IPS-18c (cell line): ENCODE measurements around the gene SRRM2.
"Not testable (repeated sequence)": the region's sequence is repeated elsewhere in the genome, so short reads cannot be mapped to it uniquely, and the experiment has no call there.

ENCODE experiments used
- H3K4me3 ChIP-seq: 2 replicates; pipeline ENCODE4 v1.7.0; 2013; ENCODE audit warnings: low read depth, mild to moderate bottlenecking, low read length, moderate library complexity; ENCODE audit not compliant: insufficient read depth
- H3K9me3 ChIP-seq: one replicate; pipeline ENCODE4 v1.6.1; 2013; ENCODE audit warnings: mild to moderate bottlenecking, low read length, moderate library complexity; ENCODE audit not compliant: control insufficient read depth, insufficient read depth

Gene SRRM2

DNA sequence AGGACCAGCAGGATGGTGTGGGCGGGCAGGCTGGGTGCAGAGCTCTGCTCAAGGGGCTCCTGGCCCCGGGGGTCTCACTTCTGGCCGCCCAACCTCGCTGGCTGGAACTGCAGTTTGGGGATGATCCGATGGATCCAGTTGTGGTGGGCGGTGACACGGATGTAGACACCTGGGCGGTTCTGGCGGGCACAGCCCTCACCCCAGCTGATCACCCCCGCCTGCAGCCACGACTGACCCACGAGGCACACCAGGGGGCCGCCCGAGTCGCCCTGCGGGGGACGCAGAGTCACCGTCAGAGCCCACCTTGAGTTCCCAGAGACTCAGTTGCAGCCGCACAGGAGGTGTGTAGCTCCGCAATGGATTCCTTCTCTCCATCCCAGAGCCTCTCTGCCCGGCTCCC is 39.9 kb upstream of the SRRM2 start:
- Histone ChIP-seq H3K4me3 (no peak overlapping the region), H3K9me3 (no peaks in the 10 kb centered on the region)

DNA sequence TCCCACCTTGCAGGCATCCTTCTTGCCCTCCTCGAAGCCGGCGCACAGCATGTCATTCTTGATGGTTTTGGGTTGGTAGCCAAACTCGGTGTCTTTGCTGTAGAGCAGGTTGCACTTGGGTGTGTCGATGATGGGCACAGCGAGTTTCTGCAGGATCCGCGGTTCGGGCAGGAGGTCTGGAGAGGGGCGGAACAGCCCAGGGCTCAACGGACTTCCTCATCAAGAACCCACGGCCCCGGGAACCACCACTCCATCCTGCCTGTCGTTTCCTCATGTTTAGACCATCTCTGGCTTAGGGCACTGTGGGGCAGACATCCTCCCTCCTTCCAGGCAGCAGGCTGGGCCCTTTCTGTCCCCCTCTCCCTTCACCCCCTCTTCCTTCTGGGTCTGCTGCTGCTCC is 38.9 kb upstream of the SRRM2 start:
- Histone ChIP-seq H3K9me3 (no peaks in the 10 kb centered on the region), H3K4me3 (no peak overlapping the region)

DNA sequence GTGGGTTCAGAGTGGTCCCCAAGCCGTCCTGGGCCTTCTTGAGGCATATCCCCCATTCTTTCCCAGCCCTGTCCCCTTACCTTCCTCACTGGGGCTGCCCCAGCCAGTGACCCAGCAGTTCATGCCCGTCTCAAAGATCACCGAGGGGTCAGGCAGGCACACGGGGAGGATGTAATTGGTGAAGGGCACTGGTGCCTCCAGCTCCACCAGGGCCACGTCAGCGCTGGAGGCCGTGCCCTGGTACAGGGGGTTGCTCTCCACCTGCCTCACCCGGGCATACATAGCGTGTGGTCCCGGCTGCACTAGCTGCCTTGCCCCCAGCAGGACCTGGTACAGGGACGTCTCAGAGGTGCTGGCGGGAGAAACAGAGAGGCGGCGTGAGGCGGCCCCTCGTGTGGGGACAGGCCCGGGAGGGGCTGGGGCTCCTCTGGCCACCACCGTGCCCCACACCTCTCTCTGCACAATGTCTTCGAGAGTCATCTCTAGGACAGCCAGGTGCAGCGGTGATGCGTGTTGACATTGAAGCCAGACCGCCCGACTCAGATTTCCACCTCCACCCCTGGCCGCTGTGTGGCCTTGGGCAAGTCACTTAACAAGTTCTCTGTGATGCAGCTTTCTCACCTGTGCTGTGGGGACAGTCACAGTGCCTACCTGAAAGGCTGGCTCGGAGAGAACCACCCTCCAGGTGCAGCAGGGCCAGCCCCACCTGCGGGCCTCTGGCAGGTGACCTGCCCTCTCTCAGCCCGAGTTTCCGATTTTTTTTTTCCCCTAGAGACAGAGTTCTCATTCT is 38.3 kb upstream of the SRRM2 start:
- Histone ChIP-seq H3K4me3 (no peak overlapping the region), H3K9me3 (no peaks in the 10 kb centered on the region)

DNA sequence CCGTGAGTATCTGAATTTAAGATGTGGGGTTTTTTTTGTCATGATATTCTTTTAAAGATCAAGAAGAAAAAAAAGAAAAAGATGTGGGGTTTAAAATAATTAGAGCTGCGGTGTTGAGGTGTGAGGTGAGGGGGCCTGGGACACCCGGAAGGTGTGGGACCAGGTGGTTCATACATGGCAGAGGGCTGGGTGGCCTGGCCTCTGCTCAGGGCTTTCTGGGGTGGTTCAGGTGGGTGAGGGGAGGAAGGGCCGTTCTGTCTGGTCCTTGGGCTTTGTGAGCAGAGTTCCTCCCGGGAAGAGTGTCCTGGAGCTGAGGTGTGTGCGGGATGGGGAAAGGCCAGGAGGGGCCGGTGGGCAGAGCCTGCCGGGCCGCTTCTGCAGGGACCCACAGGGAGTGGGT is 37.4 kb upstream of the SRRM2 start:
- H3K9me3 ChIP-seq, result no peaks in the 10 kb centered on the region
- H3K4me3 ChIP-seq, result no peak overlapping the region

DNA sequence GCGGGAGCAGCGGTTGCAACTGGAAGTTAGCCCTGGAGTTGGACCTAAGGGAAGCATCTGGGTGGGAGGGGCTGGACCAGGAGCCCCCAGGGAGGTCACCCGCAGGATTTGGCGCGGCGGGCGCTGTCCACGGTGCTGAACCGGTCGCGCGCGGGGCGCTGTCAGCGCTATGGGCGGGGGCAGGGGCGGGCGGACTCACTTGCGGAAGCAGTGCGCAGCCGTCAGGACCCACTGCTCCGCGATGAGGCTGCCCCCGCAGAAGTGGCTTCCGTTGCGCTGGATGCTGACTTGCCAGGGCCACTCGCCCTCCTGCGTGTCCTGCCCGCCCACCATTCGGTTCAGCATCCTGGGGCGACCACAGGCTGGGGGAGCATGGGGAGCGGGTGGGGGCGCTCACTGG is 36.9 kb upstream of the SRRM2 start:
- Histone ChIP-seq H3K4me3 (peak overlapping the region; percentile 21; the same call in 1 of the 2 replicates), H3K9me3 (no peaks in the 10 kb centered on the region)

DNA sequence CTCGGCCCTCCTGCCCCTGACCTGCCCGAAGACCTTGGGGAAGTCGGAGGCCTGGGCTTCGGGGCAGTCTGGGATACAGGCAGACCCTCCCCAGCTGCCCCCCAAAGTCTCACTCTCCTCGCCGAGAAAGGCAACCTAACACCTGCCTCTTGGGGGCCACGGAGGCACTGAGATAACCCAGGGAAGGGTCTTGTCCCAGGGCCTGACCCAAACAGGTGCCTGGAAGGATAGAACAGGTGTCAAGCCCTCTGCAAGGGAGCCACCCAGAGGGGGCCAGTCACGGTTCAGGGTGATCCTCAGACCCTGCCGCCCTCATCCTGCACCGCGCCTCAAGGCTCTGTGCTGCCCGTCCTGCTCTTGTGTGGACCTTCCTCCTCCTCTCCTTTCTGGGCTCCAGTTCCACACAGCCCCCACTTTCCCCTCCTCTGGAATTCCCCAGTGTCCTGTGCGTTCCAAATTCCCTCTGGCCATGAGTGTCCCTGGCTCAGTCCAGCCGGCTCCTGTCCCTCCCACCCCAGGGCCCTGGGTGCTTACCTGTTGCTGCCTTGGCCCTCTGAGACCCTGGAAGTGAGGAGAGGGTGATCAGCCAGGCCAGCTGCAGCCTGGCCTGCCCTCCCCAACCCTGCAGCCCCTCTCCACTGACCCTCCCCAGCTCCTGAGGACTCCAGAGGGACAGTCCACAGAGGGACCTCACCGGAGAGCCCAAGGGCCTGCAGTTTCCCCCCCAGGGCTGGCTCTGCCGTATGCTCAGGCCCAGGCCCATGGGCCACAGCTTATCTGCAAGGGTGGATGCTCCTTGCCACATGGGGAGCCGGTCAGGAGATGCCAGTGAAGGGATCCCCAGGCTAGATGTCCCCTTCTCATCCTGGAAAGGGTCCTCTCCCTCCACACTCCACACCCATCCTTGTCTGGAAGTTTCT is 36.2 kb upstream of the SRRM2 start:
- peak overlapping the region; percentile 21; the same call in 1 of the 2 replicates for H3K4me3 ChIP-seq

DNA sequence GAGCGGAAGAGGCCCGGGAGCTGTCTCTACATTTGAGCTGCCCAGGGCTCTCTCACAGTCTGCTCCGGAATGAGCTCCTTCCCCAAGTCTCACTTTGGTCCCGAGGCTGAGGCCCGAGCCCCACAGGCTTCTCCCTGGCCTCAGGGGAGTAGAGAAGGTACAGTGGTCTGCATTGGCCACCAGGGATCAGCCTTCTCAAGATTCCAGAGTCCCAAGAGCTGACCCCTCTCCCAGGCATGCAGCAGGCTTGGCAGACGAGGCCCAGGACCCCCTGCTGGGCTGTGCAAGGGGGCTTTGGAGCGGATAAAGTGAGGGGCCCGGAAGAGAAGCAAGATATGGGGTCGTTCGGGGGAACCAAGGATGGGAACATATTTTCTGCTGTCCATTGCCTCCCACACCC is 35.5 kb upstream of the SRRM2 start:
- H3K4me3 ChIP-seq, result no peak overlapping the region
- no peaks in the 10 kb centered on the region for H3K9me3 ChIP-seq

More for the DNA sequence above, 36.2 kb upstream of the SRRM2 start:
- no peaks in the 10 kb centered on the region for H3K9me3 ChIP-seq

DNA sequence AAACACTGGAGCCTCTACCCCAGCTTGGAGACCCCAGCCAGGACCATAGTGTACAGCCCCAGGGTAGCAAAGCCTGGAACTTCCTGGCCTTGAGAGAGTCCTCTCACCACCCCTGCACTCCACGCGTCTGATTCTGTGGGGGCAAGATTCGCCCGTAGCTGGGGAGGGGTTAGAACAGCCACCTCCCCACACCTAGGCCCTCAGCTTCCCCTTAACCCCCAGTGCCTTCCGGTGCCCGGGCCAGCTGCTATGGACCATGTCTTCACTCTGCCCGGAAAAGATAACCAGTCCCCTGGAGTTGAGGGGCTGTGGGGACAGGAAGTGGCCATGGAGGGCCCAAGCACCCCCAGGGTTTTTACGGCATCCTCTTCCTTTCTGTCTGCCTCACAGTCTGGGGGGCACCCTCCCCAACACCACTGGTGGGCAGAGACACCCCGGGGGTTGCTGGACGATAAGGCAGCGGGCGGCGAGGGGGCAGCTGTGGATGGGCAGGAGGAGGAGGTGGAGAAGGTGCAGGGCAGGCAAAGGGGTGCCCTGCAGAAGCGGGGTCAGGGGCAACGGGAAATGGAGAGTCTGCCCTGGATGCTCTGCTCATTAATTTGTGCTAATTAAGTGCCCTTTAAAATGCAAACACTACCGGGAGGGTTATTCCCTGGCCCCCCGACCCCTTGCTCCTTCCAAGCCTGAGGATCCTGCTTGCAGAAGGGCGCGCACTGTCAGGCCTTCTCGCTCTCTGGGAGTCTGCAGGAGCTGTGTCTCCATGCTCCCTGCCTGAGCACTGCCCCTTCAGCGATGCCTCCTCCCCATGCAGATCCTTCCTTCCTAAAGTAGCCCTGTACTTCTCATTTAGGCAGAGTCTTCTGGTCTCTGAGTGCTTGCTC is 34.8 kb upstream of the SRRM2 start:
- no peaks in the 10 kb centered on the region for H3K9me3 ChIP-seq
- H3K4me3 ChIP-seq, result no peak overlapping the region

DNA sequence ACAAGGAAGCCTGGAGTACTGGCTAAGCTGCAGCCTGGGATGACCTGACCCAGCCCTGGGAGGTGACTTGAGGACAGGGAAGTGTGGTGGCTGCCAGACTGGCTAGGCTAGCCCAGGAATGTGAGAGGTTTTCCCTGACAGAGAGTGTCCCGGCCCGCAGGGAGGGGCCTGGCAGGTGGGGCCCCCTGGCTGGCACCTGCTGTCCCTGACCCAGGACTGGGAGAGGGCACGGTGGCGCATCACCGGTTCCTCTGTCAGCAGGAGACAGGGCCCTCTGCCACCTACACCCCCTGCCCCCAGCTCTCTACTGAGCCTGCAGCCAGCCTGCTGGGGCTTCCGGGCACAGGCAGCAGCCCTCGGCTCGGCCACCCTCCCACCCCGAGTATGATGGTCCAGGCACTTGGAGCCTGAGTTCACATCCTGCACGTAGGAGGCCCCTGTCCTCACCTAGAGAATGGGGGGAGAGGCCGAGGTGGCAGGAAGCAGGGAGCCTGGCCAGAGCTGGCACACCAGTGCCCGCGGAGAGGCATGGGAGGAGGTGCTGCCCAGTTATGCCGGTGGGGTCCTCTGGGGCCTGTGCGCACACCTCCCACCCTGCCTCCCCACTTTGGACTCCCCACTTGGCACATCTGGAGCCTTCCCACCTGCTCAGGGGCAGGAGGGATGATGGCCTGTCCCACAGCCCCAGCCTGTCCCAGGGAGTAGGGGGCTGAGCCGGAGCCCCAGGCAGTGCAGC is 32.9 kb upstream of the SRRM2 start:
- Histone ChIP-seq H3K9me3 (no peaks in the 10 kb centered on the region), H3K4me3 (no peak overlapping the region)

DNA sequence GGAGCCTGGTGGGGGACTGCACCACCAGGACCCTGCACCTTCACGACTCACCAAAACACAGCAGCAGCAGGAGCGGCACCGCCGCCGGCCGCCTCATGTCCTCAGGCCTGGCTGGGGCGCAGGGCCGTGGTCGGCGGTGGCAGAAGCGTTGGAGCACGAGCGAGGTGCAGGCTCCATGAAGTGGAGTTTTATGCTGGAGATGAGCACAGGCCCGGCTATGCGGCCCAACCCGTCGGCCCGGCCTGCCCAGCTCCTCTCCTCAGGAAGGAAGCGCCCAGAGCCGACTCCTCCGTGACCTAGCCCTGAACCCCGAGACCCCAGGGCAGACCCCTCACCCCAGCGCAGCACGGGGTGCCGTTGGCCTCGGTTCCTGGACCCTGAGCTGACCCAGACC is 32.4 kb upstream of the SRRM2 start, which contains the start of gene PRSS27:
PRSS27 (minus strand) TSS at position 161 of the 394 bp plus-strand sequence; CDS start at position 97, 64 bp downstream.
- no peaks in the 10 kb centered on the region for H3K9me3 ChIP-seq
- H3K4me3 ChIP-seq, result peak within 1 kb of the TSS; percentile 66

DNA sequence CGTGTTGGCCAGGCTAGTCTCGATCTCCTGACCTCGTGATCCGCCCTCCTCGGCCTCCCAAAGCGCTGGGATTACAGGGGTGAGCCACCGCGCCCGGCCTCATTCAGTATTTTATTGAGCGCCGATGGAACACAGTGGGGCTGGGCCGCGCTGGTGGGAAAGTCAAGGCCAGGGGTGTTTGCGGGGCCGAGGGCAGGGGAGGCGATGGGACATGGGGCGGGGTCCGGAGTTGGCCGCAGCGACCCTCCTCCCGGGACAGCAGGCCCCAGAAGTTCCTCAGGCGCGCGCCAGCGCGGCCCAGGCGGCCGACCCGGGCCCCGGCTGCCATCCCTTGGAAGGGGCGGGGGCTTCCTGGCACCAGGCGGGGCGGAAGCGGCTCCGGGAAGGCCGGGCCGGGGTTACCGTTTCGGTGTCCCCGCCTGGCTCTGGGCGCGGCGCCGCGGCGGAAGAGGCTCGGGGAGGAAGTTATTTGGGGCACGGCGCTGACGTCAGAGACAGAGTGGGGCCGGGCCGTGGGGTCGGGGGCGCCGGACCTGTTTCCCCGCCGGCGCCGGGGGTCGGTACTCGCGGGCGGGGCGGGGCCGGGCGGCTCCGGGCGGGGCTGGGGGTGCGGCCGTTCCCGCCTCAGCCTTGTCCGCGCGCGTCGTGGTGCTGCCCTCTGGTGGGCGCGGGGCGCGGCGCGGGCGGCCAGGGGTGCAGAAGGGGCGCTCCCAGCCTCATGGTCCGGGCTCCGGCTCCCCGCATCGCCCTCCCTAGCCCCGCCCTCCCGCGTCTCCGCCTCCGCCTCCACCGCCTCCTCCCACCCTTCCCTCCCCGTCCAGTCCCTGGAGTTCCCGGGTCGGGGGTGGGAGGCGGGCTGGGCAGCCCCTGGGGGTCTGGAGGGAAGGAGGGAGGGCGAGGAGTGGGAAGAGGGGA is 31.5 kb upstream of the SRRM2 start:
- H3K4me3 ChIP-seq, result peak overlapping the region; percentile 66
- no peaks in the 10 kb centered on the region for H3K9me3 ChIP-seq

DNA sequence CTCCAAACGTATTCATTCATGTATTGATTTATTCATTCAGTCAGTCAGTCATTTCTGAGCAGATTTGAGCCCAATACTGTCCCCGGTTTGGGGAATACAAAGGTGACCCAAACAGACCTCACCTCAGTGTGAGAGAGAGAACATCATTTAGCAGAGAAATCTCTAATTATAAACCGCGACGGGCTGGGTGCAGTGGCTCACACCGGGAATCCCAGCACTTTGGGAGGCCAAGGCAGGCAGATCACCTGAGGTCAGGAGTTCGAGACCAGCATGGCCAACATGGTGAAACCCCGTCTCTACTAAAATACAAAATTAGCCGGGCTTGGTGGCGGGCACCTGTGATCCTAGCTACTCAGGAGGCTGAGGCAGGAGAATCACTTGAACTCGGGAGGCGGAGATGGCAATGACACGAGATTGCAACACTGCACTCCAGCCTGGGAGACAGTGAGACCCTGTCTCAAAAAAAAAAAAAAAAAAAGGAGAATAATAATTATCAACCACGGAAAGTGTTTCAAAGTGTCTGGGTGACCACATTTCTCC is 30.7 kb upstream of the SRRM2 start:
- H3K9me3 ChIP-seq, result not testable (repeated sequence)
- H3K4me3 ChIP-seq, result peak overlapping the region; percentile 46

DNA sequence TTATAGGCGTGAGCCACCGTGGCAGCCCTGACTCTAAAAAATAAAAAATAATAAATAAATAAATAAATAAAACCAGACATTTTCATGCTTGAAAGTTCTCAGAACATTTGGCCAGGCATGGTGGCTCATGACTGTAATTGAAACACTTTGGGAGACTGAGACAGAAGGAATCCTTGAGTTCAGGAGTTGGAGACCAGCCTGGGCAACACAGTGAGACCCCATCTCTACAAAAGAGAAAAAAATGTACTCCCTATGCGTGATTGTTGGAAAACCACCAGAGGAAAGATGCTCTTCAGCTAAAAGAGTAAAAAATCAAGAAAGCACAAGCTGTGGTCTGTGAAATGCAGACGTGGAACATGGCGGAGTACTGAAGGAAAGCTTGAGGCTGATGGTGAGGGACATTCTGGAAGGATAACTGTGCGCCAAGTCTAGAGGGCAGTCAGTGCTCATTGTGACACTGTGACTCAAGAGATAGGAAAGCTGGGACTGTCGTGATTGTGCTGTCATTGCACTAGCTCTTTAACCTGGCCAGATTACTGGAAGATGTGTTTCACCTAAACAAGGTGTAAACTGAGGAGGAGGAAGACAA is 28.3 kb upstream of the SRRM2 start:
- H3K4me3 ChIP-seq, result no peak overlapping the region
- H3K9me3 ChIP-seq, result no peaks in the 10 kb centered on the region

DNA sequence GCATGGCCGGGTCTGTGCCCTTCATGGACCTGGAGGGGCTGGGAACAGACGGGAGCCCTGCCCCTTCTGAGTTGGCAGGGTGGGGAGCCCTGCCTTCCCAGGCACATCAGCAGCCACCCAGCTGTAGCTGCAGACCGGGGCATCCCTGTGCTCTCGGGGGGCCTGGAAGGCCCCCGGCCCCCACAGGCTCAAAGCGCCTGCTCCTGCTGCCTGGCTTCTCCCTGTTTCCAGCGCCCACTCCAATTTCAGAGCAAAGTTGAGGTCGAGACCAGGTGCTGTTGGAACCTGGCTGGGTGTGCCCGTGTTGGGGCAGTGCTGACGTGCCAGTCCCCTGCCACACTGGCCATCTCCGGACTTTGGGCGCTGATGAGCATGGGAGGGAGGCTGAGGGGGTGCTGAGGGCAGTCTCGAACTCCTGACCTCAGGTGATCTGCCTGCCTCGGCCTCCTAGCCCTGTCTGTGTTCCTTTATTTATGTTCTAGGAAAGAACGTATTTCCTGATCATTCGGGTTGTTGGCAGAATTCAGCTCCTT is 27.6 kb upstream of the SRRM2 start:
- Histone ChIP-seq H3K9me3 (no peaks in the 10 kb centered on the region), H3K4me3 (no peak overlapping the region)

DNA sequence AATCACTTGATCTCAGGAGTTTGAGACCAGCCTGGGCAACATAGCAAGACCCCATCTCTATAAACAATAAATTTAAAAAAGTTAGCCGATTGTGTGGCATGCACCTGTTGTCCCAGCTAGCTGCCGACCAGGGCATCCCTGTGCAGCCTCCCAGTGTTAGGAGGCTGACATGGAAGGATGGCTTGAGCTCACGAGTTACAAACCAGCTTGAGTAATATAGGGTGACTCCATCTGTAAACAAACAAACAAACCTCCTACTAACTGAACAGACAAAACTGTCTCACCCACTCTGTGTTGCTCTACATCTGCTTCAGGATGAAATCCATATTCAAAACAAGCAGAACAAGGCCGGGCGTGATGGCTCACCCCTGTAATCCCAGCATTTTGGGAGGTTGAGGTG is 25.5 kb upstream of the SRRM2 start:
- H3K4me3 ChIP-seq, result no peak overlapping the region
- no peaks in the 10 kb centered on the region for H3K9me3 ChIP-seq
